Measurements from ENCODE around the gene EZH1. TPM values are rescaled to one million over a fixed set of nuclear protein-coding genes. Genes with fewer than 3 reads are reported as not detected.
A peak's percentile ranks its signal among the peaks of the same experiment; 100 is the strongest.

Gene EZH1
- total RNA-seq = 10 to 100 TPM; 31.5 to 89.5 (median 44.5) TPM

- Histone ChIP-seq H3K27me3 (no peaks in the 10 kb centered on the region), H3K27ac (peak within 1 kb of the TSS; percentile 96), H3K36me3 (no peaks in the 10 kb centered on the region), H3K9me3 (no peaks in the 10 kb centered on the region), H3K4me1 (peaks cover 0 to 4% of the 10 kb centered on the region in 2 donors), H3K4me3 (peak within 1 kb of the TSS; percentile 71 to 78)
- intact Hi-C loops (cut with DNase I; ENCODE audit: low total_unique reads) = no loop called here
- peak; percentile 88 to 93 for DNase-seq
- TF ChIP-seq CTCF (IDR thresholded peaks at IDR 0.05) (peak in 2 of 4 experiments; percentile 34 to 51), POLR2A (IDR thresholded peaks at IDR 0.05) (peak; percentile 84 to 91)
Observed at GRCh38 chr17:42744806-42745617, at the start of gene EZH1. TSS of gene EZH1 (minus strand) at chr17:42745040. CDS start at chr17:42728941, 16,099 bp downstream.

- intact Hi-C loops (cut with DNase I; ENCODE audit: low total_unique reads) = no loop called here
- Histone ChIP-seq H3K4me3 (no peak overlapping the region), H3K9me3 (no peaks in the 10 kb centered on the region), H3K4me1 (peaks cover 0 to under 1% of the 10 kb centered on the region in 2 donors), H3K27me3 (no peaks in the 10 kb centered on the region), H3K27ac (no peak overlapping the region), H3K36me3 (no peaks in the 10 kb centered on the region)
- no peak for TF ChIP-seq CTCF (IDR thresholded peaks at IDR 0.05)
- no peak for TF ChIP-seq POLR2A (IDR thresholded peaks at IDR 0.05)
- no peak for DNase-seq
Observed at GRCh38 chr17:42792545-42792944, 47.7 kb upstream of the EZH1 start.

GRCh38 chr17:42791948-42792347, 47.1 kb upstream of the EZH1 start:
- Histone ChIP-seq H3K27ac (no peak overlapping the region), H3K36me3 (no peaks in the 10 kb centered on the region), H3K4me1 (no peaks in the 10 kb centered on the region), H3K4me3 (no peak overlapping the region), H3K27me3 (no peaks in the 10 kb centered on the region), H3K9me3 (no peaks in the 10 kb centered on the region)
- DNase-seq = no peak
- TF ChIP-seq CTCF (IDR thresholded peaks at IDR 0.05) (no peak), POLR2A (IDR thresholded peaks at IDR 0.05) (no peak)
- intact Hi-C loops (cut with DNase I; ENCODE audit: low total_unique reads) = no loop called here

- Histone ChIP-seq H3K27ac (no peak overlapping the region), H3K4me3 (no peak overlapping the region), H3K4me1 (no peaks in the 10 kb centered on the region), H3K27me3 (peaks cover 0 to 30% of the 10 kb centered on the region in 2 donors), H3K9me3 (no peaks in the 10 kb centered on the region), H3K36me3 (no peaks in the 10 kb centered on the region)
- no peak for DNase-seq
- TF ChIP-seq POLR2A (IDR thresholded peaks at IDR 0.05) (no peak), CTCF (IDR thresholded peaks at IDR 0.05) (no peak)
- intact Hi-C loops (cut with DNase I; ENCODE audit: low total_unique reads) = no loop called here
Observed at GRCh38 chr17:42787266-42787665, 42.4 kb upstream of the EZH1 start.

GRCh38 chr17:42784811-42785592, 40.2 kb upstream of the EZH1 start:
- Histone ChIP-seq H3K27ac (no peak overlapping the region), H3K4me3 (no peak overlapping the region), H3K27me3 (peaks cover 13 to 42% of the 10 kb centered on the region in 2 donors), H3K36me3 (no peaks in the 10 kb centered on the region), H3K9me3 (no peaks in the 10 kb centered on the region), H3K4me1 (peaks cover 0 to 9% of the 10 kb centered on the region in 2 donors)
- intact Hi-C loops (cut with DNase I; ENCODE audit: low total_unique reads) = no loop called here
- no peak for TF ChIP-seq POLR2A (IDR thresholded peaks at IDR 0.05)
- no peak for DNase-seq

Data from uterus (tissue), 4 donors.